Measurements from ENCODE around the gene TMED6. TPM values are rescaled to one million over a fixed set of nuclear protein-coding genes. Genes with fewer than 3 reads are reported as not detected.
A peak's percentile ranks its signal among the peaks of the same experiment; 100 is the strongest.

TMED6 gene
- total RNA-seq, 1 experiment from 2014 or later: 0.72 TPM

GRCh38 chr16:69310653-69311532 is 40.7 kb downstream of the TMED6 start, which contains the start of gene VPS4A (continued):
- TF ChIP-seq MLX (CRISPR knock-in tag; IDR thresholded peaks at IDR 0.05) (no peak), ELF4 (CRISPR knock-in tag; IDR thresholded peaks at IDR 0.05; ENCODE audit: low read depth) (no peak), HMGA2 (CRISPR knock-in tag; IDR thresholded peaks at IDR 0.05) (no peak), STAT6 (CRISPR knock-in tag; conservative IDR thresholded peaks at IDR 0.05; ENCODE audit: low read depth) (no peak), ZMAT4 (CRISPR knock-in tag; IDR thresholded peaks at IDR 0.05) (no peak), FOXP1 (CRISPR knock-in tag; IDR thresholded peaks at IDR 0.05; ENCODE audit: borderline replicate concordance) (peak; percentile 89; the same call in 1 of the 2 replicates), PRDM15 (CRISPR knock-in tag; IDR thresholded peaks at IDR 0.05) (no peak), ZNF425 (CRISPR knock-in tag; conservative IDR thresholded peaks at IDR 0.05) (no peak), NFYB (CRISPR knock-in tag; conservative IDR thresholded peaks at IDR 0.05; ENCODE audit: low read depth) (no peak), ZNF219 (CRISPR knock-in tag; IDR thresholded peaks at IDR 0.05; ENCODE audit: borderline replicate concordance) (peak; percentile 81; the same call in 1 of the 2 replicates), KAT7 (CRISPR knock-in tag; IDR thresholded peaks at IDR 0.05; ENCODE audit: borderline replicate concordance) (peak; percentile 92; the same call in 1 of the 2 replicates), ATF6 (CRISPR knock-in tag; IDR thresholded peaks at IDR 0.05) (no peak), IRF1 (CRISPR knock-in tag; IDR thresholded peaks at IDR 0.05) (peak; percentile 15; the same call in 1 of the 2 replicates), ZNF138 (CRISPR knock-in tag; conservative IDR thresholded peaks at IDR 0.05) (no peak), ZNF512 (CRISPR knock-in tag; IDR thresholded peaks at IDR 0.05; ENCODE audit: borderline replicate concordance) (no peak), USF1 (CRISPR knock-in tag; IDR thresholded peaks at IDR 0.05) (no peak)

Measured in WTC11 (cell line).